Measurements from ENCODE around the gene SVIP.

Gene SVIP, protein sequence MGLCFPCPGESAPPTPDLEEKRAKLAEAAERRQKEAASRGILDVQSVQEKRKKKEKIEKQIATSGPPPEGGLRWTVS

DNA sequence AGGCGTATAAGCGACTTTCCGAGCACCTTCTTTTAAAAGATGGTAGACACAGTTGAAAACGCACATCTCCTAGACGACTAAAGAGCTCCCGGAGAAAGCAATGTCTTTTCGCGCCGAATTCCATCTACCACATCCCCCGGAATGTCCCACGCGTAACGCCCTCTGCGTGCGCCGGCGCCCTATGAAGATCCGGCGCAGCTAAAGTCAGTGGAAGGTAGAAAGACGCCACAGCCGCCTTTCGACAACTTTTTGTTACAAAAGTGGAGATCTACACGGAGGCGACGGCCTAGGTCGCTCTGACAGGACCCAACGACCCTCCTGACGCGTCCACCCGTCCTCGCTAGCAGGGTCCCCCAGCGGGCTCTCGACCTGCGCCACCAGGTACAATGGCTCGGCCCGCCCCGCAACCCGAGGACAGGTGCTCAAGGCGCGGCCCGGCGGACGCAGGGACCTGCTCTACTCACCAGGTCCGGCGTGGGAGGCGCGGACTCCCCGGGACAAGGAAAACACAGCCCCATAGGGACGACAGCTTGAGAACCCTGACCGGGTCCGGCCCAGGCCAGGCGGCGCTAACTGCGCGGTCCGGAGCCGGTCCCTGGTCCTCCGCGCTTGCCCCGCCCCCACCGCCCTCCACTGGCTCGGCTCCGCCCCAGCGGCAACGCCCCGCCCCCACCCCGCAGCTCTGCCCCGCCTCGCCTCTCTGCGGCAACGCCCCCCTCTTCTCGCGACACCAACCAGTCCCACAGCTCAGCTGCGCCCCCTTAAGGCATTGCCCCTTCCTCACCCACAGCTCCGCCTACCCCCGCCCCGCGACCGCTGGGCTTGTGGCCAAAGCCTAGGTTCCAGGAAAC is at the start of gene SVIP:
SVIP (minus strand) TSS at position 571 of the 851 bp plus-strand sequence; CDS start at position 518, 53 bp downstream.
- DNase-seq (ENCODE audit: insufficient read length, low spot score) (peak; percentile 82), FAIRE-seq (peak; percentile 97)

DNA sequence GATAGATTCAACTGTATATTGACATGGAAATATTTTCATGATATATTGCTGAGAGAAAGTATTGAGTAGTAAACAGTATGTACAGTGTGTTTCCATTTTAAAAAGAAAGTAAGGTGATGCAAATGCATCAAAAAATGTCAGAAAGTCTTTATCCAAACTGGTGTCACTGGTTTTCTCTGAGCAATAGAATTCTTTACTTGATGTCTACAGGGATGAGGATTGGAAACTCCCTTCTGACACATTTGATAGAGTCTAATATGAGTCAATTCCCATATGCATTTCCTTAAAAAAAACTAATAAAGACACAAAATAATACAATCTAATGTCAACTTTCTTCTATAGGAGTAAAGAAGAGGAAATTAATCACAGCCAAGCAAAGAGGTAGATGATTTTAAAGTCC is 49.0 kb upstream of the SVIP start:
- DNase-seq (ENCODE audit: insufficient read length, low spot score) (no peak), FAIRE-seq (no peak)

DNA sequence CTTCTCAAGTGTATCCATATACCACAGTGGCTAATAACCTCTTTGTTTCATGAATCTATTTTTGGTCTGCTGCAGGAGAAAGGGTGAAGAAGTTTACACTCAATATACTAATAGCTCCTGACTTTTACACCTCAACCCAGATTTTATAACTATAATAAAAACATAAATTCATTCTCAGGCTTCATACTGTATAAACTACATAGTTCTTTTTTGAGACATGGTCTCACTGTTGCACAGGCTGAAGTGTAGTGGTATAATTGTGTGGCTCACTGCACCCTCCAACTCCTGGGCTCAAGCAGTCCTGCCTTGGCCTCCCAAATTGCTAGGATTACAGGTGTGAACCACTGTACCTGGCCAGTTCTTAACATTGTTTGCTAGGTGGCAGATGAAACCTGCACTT is 48.4 kb upstream of the SVIP start:
- FAIRE-seq (no peak), DNase-seq (ENCODE audit: insufficient read length, low spot score) (no peak)

DNA sequence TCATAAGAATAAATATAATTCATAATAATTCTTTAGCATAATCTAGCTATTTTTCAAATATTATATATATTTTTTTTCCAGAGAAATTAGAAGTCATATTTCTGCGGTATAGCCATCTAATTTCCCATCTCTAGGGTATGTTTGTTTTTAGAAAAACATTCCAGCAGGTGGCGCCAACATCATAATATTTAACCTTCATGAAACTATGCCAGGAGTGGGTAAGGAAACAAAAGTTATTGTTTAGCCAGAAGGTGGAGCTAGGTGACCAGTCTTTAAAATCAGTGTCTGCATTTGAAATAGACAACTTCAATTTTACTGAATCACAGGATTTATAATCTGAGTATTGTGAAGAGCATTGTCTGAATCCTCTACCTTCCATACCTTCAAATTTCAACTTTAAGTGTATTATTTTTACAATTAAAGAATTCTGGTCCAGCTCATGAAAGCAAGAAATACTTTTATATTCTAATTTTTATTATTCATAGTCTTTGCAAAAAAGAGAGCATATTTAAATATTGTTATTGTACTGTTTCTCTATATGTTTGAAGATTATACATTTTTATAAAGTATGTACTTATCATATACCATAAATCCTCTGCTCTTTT is 46.4 kb upstream of the SVIP start:
- DNase-seq (ENCODE audit: insufficient read length, low spot score), result peak; percentile 60
- peak; percentile 16 for FAIRE-seq

DNA sequence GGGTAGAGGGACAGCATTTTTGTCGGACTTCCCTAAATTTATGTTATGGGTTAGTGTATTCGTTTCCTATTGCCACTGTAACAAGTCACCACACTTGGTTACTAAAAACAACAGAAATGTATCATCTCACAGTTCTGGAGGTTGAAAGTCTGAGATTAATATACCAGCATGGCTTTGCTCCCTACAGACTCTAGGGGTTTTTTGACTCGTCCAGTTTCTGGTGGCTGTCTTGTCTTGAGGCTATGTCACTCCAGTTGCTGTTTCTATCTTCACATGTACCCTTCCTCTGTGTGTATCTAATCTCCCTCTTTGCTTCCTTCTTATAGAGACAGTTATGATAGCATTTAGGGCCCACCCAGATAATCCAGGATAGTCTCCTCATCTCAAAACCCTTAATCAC is 39.7 kb upstream of the SVIP start:
- no peak for DNase-seq (ENCODE audit: insufficient read length, low spot score)

DNA sequence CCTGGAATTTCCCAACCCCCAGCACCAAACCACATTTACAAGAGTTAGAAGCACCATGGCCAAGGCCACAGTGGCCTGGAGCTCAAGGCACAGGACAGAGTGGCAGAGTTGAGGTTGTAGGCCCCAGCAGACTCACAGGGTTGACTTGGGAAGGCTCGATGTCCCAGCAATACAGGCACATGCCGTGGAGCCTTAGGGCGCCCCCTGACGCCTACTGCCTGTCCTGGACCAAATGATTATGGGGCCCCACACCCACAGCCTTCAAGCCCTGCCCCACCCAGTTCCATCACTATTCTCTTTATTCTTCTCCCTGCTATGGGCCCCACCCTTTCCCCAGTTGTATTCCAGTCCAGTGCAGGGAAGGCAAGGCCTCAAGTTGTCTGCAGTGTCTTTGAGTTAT is 30.6 kb upstream of the SVIP start, which contains the start of gene CCDC179:
CCDC179 (minus strand) TSS at position 234 of the 400 bp plus-strand sequence; CDS start at position 181, 53 bp downstream.
- DNase-seq (ENCODE audit: insufficient read length, low spot score) (no peak), FAIRE-seq (no peak)

More for the DNA sequence above, 39.7 kb upstream of the SVIP start:
- no peak for FAIRE-seq

DNA sequence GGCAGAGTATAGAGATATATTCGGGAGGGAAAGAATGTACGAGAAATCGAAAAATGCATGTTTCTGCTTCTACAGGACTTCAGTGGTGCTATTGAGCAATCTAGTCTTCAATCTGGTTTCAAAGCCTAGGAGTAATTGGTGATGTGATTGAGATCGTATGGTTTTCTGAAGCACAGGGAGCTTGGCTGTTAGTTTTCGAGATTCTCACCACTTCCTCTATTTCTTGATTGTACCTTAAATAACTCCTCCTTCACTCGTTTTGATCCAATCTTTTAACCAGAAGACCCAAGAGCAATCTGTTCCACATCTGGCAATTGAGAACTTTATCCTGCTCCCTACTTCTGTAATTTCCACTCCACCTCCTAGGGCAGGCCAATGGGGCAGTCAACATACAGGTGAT is 30.2 kb upstream of the SVIP start:
- FAIRE-seq (no peak), DNase-seq (ENCODE audit: insufficient read length, low spot score) (no peak)

DNA sequence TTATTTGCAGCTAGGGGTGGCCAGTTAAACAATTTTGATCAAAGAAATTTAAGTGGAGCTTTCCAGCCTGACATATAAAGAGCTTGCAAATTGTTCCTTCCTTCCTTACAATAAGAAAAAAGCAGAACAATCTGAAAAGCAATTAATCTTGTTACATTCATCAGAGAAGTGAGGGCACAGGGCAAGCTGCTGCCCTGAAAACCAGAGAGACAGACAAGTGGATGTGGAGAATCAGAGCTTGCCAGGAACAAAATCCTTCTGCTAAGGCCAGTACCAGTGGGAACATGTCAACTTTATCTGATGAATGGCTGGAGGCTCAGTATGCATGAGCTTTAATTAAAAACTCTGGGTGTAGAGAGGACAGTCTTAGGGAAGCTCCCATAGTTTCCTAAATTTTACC is 21.9 kb upstream of the SVIP start:
- FAIRE-seq (no peak), DNase-seq (ENCODE audit: insufficient read length, low spot score) (no peak)

DNA sequence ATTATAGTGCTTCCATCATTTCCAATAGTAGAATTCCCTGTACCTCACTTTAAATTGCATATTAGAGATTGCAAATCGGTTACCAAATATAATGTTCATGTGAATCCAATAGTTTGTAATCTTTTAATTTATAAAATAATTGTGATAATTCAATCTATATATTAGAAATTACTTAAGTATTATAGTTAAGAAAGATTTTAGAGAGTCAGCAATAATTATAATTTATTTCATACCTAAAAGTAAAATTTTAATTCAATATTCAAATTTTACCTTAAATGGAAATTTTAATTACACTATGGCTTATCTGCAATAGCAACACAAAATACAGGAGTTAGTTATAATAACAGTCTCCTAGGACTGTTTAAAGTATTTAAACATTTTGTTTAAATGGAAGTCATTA is 17.1 kb upstream of the SVIP start:
- DNase-seq (ENCODE audit: insufficient read length, low spot score) (no peak), FAIRE-seq (no peak)

DNA sequence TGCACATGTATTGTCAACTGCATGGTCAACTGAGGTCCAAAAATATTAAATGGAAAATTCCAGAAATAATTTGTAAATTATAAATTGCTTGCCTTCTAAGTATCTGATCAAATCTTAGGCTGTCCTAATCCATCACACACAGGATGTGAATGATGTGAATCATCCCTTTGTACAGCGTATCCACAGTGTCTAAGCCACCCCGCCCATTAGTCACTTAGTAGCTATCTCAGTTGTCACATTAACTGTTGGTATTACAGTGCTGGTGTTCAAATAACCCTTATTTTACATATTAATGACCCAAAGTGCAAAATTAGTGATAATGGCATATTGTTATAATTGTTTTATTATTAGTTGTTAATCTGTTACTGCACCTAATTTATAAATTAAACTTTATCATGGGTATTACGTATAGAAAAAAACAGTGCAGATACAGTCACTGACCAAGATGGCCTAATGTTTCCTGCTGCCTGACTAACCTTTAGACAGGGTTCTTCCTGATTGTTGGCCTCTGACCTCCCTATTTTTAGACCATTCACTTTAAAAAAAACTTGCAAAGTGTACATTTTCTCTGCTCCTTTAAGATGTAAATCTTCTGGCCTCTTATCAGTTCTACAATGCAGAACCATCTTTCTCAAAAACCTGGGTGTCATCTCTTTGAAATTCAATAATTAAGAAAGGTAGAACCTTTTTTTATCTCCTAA is 2.9 kb upstream of the SVIP start:
- DNase-seq (ENCODE audit: insufficient read length, low spot score) (no peak), FAIRE-seq (no peak)

DNA sequence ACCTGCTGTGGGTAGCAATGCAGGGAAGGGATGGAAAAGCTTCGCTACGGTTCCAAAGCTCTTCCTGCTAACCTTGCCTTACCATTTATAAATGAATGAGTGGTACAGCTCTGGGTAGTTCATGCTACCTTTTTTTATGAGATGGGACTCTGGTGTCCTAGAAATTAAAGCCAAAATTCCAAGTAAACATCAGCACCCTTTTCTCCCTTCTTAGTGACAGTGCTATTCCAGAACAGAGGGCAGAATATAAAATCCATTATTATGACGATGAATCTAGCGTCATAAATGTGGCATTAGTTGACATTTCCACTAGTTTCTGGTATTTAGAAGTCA is 447 bp upstream of the SVIP start:
- DNase-seq (ENCODE audit: insufficient read length, low spot score), result no peak
- FAIRE-seq, result no peak

DNA sequence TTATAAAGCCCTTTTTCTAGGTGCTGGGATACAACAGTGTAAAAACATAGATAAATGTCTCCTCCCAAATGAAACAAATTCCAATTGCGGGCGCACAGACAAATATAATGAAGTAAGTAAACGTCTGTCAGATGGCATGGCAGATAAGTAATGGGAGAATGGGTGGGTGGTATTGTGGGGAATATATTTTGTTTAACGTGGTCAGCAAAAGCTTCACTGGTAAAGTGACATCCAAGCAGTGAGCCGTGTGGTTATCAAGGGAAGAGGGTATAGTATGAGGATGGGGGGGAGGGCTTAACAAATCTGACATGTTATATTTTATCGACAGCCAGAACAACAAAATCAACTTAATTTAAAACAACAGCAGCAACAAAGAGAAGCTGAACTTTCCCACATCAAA is 1.2 kb downstream of the SVIP start:
- DNase-seq (ENCODE audit: insufficient read length, low spot score), result no peak
- FAIRE-seq, result no peak

DNA sequence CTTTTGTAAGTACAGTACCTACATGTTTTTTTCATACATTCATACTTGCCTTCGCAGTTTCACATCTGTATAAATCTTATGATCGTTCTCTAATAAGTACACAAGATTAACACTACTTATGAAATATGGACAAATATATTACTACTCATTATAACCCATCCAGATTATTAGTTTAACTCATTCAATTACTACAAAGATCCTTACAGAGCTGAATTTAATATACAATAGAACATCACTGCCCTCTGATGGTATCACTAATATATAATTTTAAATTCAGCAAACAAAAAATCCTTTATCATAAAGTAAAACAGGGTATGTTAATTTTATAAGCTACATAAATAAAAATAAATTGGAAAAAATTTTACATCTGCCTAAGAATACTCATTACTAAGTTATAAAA is 7.4 kb downstream of the SVIP start:
- FAIRE-seq (no peak), DNase-seq (ENCODE audit: insufficient read length, low spot score) (no peak)

DNA sequence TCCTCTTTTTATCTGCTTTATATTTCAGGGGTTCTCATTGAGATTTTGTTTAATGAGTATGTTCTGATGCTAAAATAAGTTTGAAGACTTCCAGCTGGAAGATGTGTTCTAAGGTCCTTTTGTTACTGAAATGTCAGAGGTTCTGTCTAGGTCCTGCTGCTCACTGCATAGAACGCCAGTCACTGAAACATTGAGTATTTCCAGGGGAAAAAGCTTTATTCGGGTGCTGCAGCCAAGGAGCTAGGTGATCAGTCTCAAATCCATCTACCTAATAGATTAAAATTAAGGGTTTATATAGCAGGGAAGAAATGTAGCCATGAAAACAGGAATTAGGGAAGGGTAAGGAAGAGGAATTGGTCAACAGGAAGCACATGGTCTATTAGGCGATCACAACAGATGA is 19.7 kb downstream of the SVIP start:
- no peak for DNase-seq (ENCODE audit: insufficient read length, low spot score)

DNA sequence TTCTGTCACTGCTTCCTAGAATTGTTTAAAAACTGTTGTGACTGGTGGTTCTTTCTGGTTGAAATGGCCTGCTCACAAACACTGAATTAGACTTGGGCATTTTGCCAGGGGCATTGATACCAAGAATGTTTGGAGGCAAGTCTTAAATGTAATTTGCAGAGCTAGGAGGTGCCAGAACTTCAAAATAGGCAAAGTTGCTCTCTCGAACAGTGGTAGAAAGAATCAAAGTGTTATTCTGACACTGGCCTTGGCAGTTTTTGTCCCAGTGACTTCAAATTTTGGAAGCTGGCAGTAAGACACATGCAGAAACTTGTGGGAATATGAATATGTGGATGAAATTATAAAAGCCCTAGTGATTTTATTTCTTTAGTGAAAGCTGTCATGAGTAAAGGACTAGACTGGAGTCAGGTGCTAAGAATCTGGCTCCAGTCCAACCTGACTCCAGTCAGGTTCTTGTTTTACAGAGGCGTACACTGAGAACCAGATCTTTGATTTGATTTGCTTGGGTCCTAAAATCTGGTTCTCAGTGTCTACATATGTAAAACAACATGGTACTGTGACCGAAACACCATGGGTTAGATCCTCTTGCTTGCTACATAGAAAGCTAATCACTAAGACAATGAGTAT is 20.9 kb downstream of the SVIP start:
- FAIRE-seq, result no peak
- DNase-seq (ENCODE audit: insufficient read length, low spot score), result no peak

More for the DNA sequence above, 19.7 kb downstream of the SVIP start:
- FAIRE-seq, result no peak

DNA sequence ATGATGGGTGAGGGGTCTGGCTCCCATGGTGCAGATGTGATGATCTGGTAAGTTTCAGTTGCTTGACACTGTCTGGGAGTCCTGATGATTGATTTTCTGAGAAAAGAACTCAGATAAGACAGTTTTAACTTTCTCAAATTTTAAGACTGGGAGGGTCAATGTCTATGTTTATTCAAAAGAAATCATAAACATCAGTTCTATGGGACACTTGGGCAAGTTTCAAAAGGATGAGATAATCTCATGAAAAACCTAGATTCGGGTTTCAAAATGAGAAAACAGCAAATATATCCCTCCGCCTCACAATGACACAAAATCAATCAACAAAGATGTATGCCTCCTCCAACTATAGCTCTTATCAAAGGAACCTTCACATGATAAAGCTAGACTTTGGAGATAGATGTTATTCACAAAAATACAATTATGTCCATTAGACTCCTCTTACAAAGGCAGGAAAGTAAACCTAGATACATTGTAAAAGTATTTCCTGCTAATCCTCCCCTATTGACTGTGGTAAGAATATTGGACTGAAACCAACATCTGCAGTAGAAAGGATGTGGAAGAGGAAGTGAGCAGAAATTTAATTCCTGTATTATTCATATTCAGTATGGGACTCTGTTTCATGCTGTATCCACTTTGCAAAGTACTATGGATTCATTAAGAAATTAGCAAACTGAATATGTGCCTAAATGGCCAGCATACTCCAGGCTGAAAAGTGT is 21.6 kb downstream of the SVIP start:
- FAIRE-seq (no peak), DNase-seq (ENCODE audit: insufficient read length, low spot score) (no peak)

DNA sequence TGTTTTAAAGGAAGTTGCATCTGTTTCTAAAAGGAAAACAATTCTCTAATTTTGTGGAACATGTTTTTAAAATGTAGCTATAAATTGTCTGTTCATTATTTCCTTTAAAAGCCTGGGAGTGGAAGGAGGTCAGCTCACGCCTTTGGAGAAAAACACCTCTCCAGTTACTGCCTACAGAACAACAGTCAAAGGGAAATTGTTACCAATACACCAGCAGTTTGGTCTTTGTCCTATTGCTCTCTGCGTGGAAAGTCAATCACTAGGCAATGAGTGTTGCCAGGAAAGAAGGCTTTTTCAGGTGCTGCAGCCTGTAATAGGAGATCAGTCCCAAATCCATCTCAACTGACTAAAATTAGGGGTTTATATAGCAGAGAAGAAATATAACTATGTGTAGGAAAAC is 22.2 kb downstream of the SVIP start:
- no peak for DNase-seq (ENCODE audit: insufficient read length, low spot score)
- no peak for FAIRE-seq

DNA sequence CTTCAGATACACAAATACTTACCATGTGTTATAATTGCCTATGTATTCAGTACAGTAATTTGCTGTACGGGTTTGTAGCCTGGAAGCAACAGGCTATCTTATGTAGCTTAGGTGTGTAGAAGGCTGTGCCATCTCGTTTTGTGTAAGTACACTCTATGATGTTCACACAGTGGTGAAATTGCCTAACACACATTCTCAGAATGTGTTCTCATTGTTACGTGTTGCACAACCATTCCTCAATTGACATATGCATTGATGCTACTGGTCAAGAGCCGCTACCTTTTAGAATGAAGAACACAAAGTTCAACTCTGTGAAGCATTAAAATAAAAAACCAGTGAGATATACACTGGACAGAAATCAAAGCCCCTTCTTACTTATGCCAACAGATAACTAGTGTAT is 26.7 kb downstream of the SVIP start:
- no peak for FAIRE-seq
- DNase-seq (ENCODE audit: insufficient read length, low spot score), result no peak

DNA sequence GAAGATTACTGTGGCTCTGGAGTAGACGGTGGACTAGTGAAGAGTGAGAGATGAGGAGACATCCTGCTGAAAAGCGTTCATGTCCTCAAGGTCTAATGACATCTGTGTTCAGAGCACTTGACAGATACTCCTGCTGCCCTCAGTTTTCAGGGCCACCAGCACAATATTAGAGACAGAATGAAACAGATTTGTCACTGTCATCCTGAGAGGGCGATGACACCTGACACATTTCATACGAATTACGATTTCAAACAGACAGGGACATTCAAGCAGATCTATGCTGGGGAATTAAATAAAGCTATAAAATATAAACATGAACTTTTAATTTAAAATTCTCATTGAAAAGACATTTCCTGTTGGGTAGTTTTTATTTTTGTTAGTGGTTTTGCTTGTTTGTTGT is 29.1 kb downstream of the SVIP start:
- FAIRE-seq, result no peak
- no peak for DNase-seq (ENCODE audit: insufficient read length, low spot score)

DNA sequence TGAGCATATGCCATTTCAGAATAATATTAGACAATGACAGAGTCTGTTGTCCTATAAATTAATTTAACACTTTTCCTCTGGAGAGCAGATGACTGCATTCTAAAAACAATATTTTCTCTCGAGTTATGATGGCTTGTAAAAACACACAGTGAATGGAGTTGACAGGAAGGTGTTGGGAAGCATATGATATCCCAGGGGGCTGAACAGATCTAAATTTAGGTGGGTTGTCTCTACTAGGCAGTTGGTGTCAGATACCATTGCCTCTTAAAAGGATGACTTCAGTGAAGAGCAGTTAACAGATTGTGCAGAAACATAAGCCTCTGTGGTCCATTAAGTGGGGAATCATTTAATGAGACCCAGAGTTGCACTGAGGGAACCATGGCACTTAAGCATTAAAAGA is 30.7 kb downstream of the SVIP start:
- FAIRE-seq (no peak), DNase-seq (ENCODE audit: insufficient read length, low spot score) (no peak)
